ENCODE measurements around the gene DEF6. TPM values are rescaled to one million over a fixed set of nuclear protein-coding genes. Genes with fewer than 3 reads are reported as not detected.

Gene DEF6
- polyA plus RNA-seq, 1 of the 3 experiments (the other 2 are of a cell fraction), result 0.13 TPM

DNA sequence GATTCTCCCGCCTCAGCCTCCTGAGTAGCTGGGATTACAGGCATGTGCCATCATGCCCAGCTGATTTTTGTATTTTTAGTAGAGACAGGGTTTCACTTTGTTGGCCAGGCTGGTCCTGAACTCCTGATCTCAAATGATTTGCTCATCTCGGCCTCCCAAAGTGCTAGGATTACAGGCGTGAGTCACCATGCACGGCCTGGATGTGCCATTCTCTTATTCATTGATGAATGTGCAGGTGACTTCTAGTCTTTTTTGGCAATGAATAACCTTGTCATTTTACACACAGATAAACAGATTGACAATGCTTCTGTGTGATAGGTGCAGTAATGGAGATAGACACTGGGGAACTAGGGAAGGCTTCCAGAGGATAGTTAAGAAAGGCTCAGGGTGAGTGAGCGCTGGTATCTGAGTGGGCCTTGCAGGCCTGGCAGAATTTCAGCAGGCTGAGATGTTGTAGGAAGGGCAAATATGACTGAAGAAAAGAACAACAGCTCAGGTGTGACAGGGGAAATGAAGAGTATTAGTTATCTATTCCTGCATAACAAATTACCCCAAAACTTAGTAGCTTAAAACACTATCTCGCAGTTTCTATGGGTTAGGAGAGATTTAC, 68.1 kb downstream of the DEF6 start:
- H3K79me2 ChIP-seq (ENCODE audit: insufficient read depth), result peaks cover 51% of the 10 kb centered on the region
- CTCF ChIA-PET, result interaction anchor here (1.0 to 1.8 kb wide), 2 partner anchors 22 to 72 kb away, joined by 3 to 7 read pairs; no protein-coding TSS in a partner anchor
- no peaks in the 10 kb centered on the region for H3K9me3 ChIP-seq

More for the DNA sequence above, 68.1 kb downstream of the DEF6 start:
- Histone ChIP-seq H3K4me3 (ENCODE audit: low read depth in 2 of 2, low read length in 1 of 2) (no peak overlapping the region), H3K27ac (ENCODE audit: low read depth in 2 of 2, low read length in 1 of 2) (no peak overlapping the region), H3K4me1 (ENCODE audit: control insufficient read depth in 1 of 2, insufficient read depth in 2 of 2, low read depth in 1 of 2, low read length in 1 of 2) (peaks cover 30 to 41% of the 10 kb centered on the region in 2 experiments), H3K9me2 (no peaks in the 10 kb centered on the region), H3K36me3 (replicated peaks in 1 of 2; ENCODE audit: control insufficient read depth in 1 of 2, insufficient read depth in 2 of 2, low read length in 1 of 2) (no peaks in the 10 kb centered on the region), H3F3A (replicated peaks; ENCODE audit: insufficient read depth) (peaks cover 22% of the 10 kb centered on the region), H4K20me1 (ENCODE audit: insufficient read depth) (no peaks in the 10 kb centered on the region), H3K4me2 (no peak overlapping the region), H3K27me3 (ENCODE audit: insufficient read depth) (no peaks in the 10 kb centered on the region), H2AFZ (ENCODE audit: low read depth) (no peak overlapping the region), H3K9ac (no peak overlapping the region)
- POLR2A ChIA-PET, result no interaction called here
- DNase-seq, result no peak
- TF ChIP-seq JUND (IDR thresholded peaks at IDR 0.05) (no peak), FOXJ3 (CRISPR knock-in tag; IDR thresholded peaks at IDR 0.05) (no peak), NRF1 (IDR thresholded peaks at IDR 0.05; ENCODE audit: low read depth, low read length) (no peak), FOXM1 (IDR thresholded peaks at IDR 0.05; ENCODE audit: low read depth) (no peak), YY1 (IDR thresholded peaks at IDR 0.05; ENCODE audit: low read depth) (no peak), CTCF (IDR thresholded peaks at IDR 0.05) (no peak), RXRA (IDR thresholded peaks at IDR 0.05; ENCODE audit: borderline replicate concordance, low read depth) (no peak), EP300 (IDR thresholded peaks at IDR 0.05; ENCODE audit: borderline replicate concordance in 1 of 2, low read depth in 1 of 2, low read length in 1 of 2) (no peak), ELF1 (IDR thresholded peaks at IDR 0.05) (no peak), GABPA (IDR thresholded peaks at IDR 0.05; ENCODE audit: low read depth) (no peak), EZH2phosphoT487 (IDR thresholded peaks at IDR 0.05; ENCODE audit: borderline replicate concordance, low read depth) (no peak), NFIC (IDR thresholded peaks at IDR 0.05; ENCODE audit: borderline replicate concordance) (no peak), RCOR1 (IDR thresholded peaks at IDR 0.05; ENCODE audit: low read length) (no peak), USF2 (IDR thresholded peaks at IDR 0.05; ENCODE audit: borderline replicate concordance, low read depth, low read length) (no peak), SMC3 (IDR thresholded peaks at IDR 0.05; ENCODE audit: low read depth, low read length) (no peak), REST (IDR thresholded peaks at IDR 0.05; ENCODE audit: low read depth, low read length) (no peak), MEF2A (IDR thresholded peaks at IDR 0.05; ENCODE audit: borderline replicate concordance, low read depth) (no peak)
- TF ChIP-seq, protein P1, sequence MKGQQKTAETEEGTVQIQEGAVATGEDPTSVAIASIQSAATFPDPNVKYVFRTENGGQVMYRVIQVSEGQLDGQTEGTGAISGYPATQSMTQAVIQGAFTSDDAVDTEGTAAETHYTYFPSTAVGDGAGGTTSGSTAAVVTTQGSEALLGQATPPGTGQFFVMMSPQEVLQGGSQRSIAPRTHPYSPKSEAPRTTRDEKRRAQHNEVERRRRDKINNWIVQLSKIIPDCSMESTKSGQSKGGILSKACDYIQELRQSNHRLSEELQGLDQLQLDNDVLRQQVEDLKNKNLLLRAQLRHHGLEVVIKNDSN (IDR thresholded peaks at IDR 0.05; ENCODE audit: borderline replicate concordance, low read depth), result no peak
- TF ChIP-seq, protein P2, sequence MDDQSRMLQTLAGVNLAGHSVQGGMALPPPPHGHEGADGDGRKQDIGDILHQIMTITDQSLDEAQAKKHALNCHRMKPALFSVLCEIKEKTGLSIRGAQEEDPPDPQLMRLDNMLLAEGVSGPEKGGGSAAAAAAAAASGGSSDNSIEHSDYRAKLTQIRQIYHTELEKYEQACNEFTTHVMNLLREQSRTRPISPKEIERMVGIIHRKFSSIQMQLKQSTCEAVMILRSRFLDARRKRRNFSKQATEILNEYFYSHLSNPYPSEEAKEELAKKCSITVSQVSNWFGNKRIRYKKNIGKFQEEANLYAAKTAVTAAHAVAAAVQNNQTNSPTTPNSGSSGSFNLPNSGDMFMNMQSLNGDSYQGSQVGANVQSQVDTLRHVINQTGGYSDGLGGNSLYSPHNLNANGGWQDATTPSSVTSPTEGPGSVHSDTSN (IDR thresholded peaks at IDR 0.05), result no peak
- TF ChIP-seq, protein P3, sequence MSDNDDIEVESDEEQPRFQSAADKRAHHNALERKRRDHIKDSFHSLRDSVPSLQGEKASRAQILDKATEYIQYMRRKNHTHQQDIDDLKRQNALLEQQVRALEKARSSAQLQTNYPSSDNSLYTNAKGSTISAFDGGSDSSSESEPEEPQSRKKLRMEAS (IDR thresholded peaks at IDR 0.05; ENCODE audit: low read depth), result no peak
- WGBS (ENCODE audit: low lambda C conversion rate), result 82% methylated on average over 6 of the region's 6 CpGs
